ENCODE measurements around the gene RBM5.

GRCh38 chr3:50139718-50140423 is 51.2 kb downstream of the RBM5 start:
- TF ChIP-seq CTCF (IDR thresholded peaks at IDR 0.05; ENCODE audit: insufficient read depth, low read depth, low read length), result no peak
- no peak for TF ChIP-seq EZH2 (IDR thresholded peaks at IDR 0.05; ENCODE audit: insufficient read depth, low read length)
